ENCODE measurements around the gene MIPOL1. TPM values are rescaled to one million over a fixed set of nuclear protein-coding genes. Genes with fewer than 3 reads are reported as not detected.

Gene MIPOL1
- total and polyA plus RNA-seq, 2 donors (not counting 3 experiments of a cell fraction or from before 2014, with no cell fraction given): 3.4 to 33.5 TPM

- peak in 1 of 2 donors; percentile 19 for TF ChIP-seq CTCF (IDR thresholded peaks at IDR 0.05; ENCODE audit: extremely low read depth in 1 of 2, insufficient read depth in 1 of 2, low read depth in 1 of 2, low read length in 2 of 2)
- TF ChIP-seq POLR2AphosphoS5 (IDR thresholded peaks at IDR 0.05; ENCODE audit: insufficient read depth, low read depth, low read length): no peak
- CTCF ChIA-PET: interaction anchor here (0.6 to 4.2 kb wide), 12 partner anchors 14 to 645 kb away, joined by 3 to 24 read pairs (median 4); partner anchors contain the start of gene SLC25A21
- Histone ChIP-seq H4K20me1 (replicated peaks; ENCODE audit: control insufficient read depth, extremely low read depth, insufficient read depth, low read length) (peaks cover 3% of the 10 kb centered on the region), H3K4me3 (replicated peaks in 1 of 3; ENCODE audit: insufficient read depth in 1 of 3, low read depth in 1 of 3, low read length in 3 of 3) (peak overlapping the region; percentile 61 to 86 (median 86)), H3K27ac (ENCODE audit: insufficient read depth, low read depth, low read length) (peak overlapping the region; percentile 97), H3K9me3 (replicated peaks; ENCODE audit: control insufficient read depth, insufficient read depth, low read length) (no peaks in the 10 kb centered on the region), H3K9me1 (replicated peaks; ENCODE audit: control insufficient read depth, extremely low read depth, insufficient read depth, low read length) (no peaks in the 10 kb centered on the region), H3K9ac (replicated peaks; ENCODE audit: extremely low read depth, insufficient read depth, low read length) (peak overlapping the region; percentile 80), H3K4me2 (ENCODE audit: insufficient read depth, low read length) (peak overlapping the region; percentile 93), H3K36me3 (ENCODE audit: control insufficient read depth in 2 of 2, extremely low read depth in 1 of 2, insufficient read depth in 2 of 2, low read length in 2 of 2) (no peaks in the 10 kb centered on the region), H2AFZ (ENCODE audit: low read depth, low read length) (peak overlapping the region; percentile 93), H3K27me3 (ENCODE audit: control insufficient read depth in 2 of 2, insufficient read depth in 2 of 2, low read length in 2 of 2) (no peaks in the 10 kb centered on the region), H3K79me2 (ENCODE audit: control insufficient read depth, insufficient read depth, low read length) (peaks cover 55% of the 10 kb centered on the region), H3K4me1 (ENCODE audit: control insufficient read depth, extremely low read depth, insufficient read depth, low read length) (peaks cover 58% of the 10 kb centered on the region)
- intact Hi-C loops (cut with micrococcal nuclease): loop anchor here (1.0 to 5.0 kb wide), 4 partner anchors 35 to 151 kb away; no protein-coding TSS in a partner anchor
- FAIRE-seq (no peak), DNase-seq (ENCODE audit: low read depth, low spot score) (no peak)
- POLR2A ChIA-PET: interaction anchor here (2.7 kb wide), 1 partner anchor 14 kb away, joined by 9 read pairs; no protein-coding TSS in a partner anchor
- dilution Hi-C loops (cut with MboI; ENCODE audit: extremely low pct_ligation_motif_present, low sequenced_read_pairs): no loop called here
- BruUV-seq (replicated peaks): TSS peak; percentile 43
These were observed 499 bp downstream of the MIPOL1 start for GRCh38 chr14:37198273-37198598.

- Histone ChIP-seq H4K20me1 (replicated peaks; ENCODE audit: control insufficient read depth, extremely low read depth, insufficient read depth, low read length) (peaks cover 3% of the 10 kb centered on the region), H3K9me1 (replicated peaks; ENCODE audit: control insufficient read depth, extremely low read depth, insufficient read depth, low read length) (no peaks in the 10 kb centered on the region), H3K4me1 (ENCODE audit: control insufficient read depth, extremely low read depth, insufficient read depth, low read length) (peaks cover 60% of the 10 kb centered on the region), H3K27me3 (ENCODE audit: control insufficient read depth in 2 of 2, insufficient read depth in 2 of 2, low read length in 2 of 2) (no peaks in the 10 kb centered on the region), H3K4me2 (ENCODE audit: insufficient read depth, low read length) (peak overlapping the region; percentile 93), H3K79me2 (ENCODE audit: control insufficient read depth, insufficient read depth, low read length) (peaks cover 61% of the 10 kb centered on the region), H3K4me3 (replicated peaks in 1 of 3; ENCODE audit: insufficient read depth in 1 of 3, low read depth in 1 of 3, low read length in 3 of 3) (peak overlapping the region; percentile 61 to 86 (median 86)), H3K9ac (replicated peaks; ENCODE audit: extremely low read depth, insufficient read depth, low read length) (peak overlapping the region; percentile 80), H3K9me3 (replicated peaks; ENCODE audit: control insufficient read depth, insufficient read depth, low read length) (no peaks in the 10 kb centered on the region), H2AFZ (ENCODE audit: low read depth, low read length) (no peak overlapping the region), H3K27ac (ENCODE audit: insufficient read depth, low read depth, low read length) (peak overlapping the region; percentile 97), H3K36me3 (ENCODE audit: control insufficient read depth in 2 of 2, extremely low read depth in 1 of 2, insufficient read depth in 2 of 2, low read length in 2 of 2) (no peaks in the 10 kb centered on the region)
- TF ChIP-seq POLR2AphosphoS5 (IDR thresholded peaks at IDR 0.05; ENCODE audit: insufficient read depth, low read depth, low read length): no peak
- no peak for TF ChIP-seq MYC (IDR thresholded peaks at IDR 0.05; ENCODE audit: low read depth, low read length)
- FAIRE-seq (no peak), DNase-seq (ENCODE audit: low read depth, low spot score) (no peak)
- ChIA-PET POLR2A (no interaction called here), CTCF (interaction anchor here (0.6 to 4.2 kb wide), 9 partner anchors 13 to 646 kb away, joined by 3 to 24 read pairs (median 6); partner anchors contain the start of gene SLC25A21)
- no TSS peak for BruUV-seq (replicated peaks)
- intact Hi-C loops (cut with micrococcal nuclease): loop anchor here (1.0 to 5.0 kb wide), 4 partner anchors 34 to 152 kb away; no protein-coding TSS in a partner anchor
- dilution Hi-C loops (cut with MboI; ENCODE audit: extremely low pct_ligation_motif_present, low sequenced_read_pairs): no loop called here
These were observed 1.2 kb downstream of the MIPOL1 start for GRCh38 chr14:37198907-37199306.
